Right lobe of liver (tissue), 6 donors: ENCODE measurements around the gene MTA1. TPM values are rescaled to one million over a fixed set of nuclear protein-coding genes. Genes with fewer than 3 reads are reported as not detected.

Experiments used
- ATAC-seq, 4 donors: fragments of 200-7000 bp; cut with Tn5 transposase; one replicate each; pipeline ENCODE4 v1.9.1; 2020; ENCODE audit warnings: mild to moderate bottlenecking in 4 of 4, moderate library complexity in 4 of 4
- DNase-seq, 3 donors: peaks; one replicate each; pipeline ENCODE4 v3.0.0-alpha.2; 2020
- H3K27ac ChIP-seq, 3 donors: fragments of 200-600 bp; one replicate each; pipeline ENCODE4 v1.8.0; 2022
- H3K27me3 ChIP-seq, 2 donors: fragments of 200-600 bp; one replicate each; pipeline ENCODE4 v1.8.0; 2022
- H3K36me3 ChIP-seq, 4 donors: fragments of 200-600 bp; sonication (generic) in 1 of 4; one replicate each; pipeline versions ENCODE4 v1.5.1 to v1.8.0; 2017 to 2022; ENCODE audit warnings: control low read depth in 1 of 4
- H3K4me1 ChIP-seq, 4 donors: fragments of 200-600 bp; sonication (generic) in 1 of 4; one replicate each; pipeline versions ENCODE4 v1.5.1 to v1.8.0; 2017 to 2022; ENCODE audit warnings: control low read depth in 1 of 4
- H3K4me3 ChIP-seq, 3 donors: fragments of 200-600 bp; one replicate each; pipeline ENCODE4 v1.8.0; 2022
- H3K9me3 ChIP-seq, 4 donors: fragments of 200-600 bp; sonication (generic) in 1 of 4; one replicate each; pipeline versions ENCODE4 v1.5.1 to v1.8.0; 2017 to 2022; ENCODE audit warnings: control low read depth in 1 of 4
- CTCF ChIP-seq, 4 donors: fragments of 200-600 bp in 3 of 4; fragments of 450-650 bp in 1 of 4; IDR thresholded peaks; one replicate each; pipeline versions ENCODE4 v1.5.1 to v1.8.0; 2016 to 2022; ENCODE audit warnings: antibody characterized with exemption in 4 of 4, mild to moderate bottlenecking in 2 of 4
- POLR2A ChIP-seq: fragments of 450-650 bp; IDR thresholded peaks from one replicate; pipeline ENCODE4 v1.6.1; 2017; ENCODE audit warnings: antibody characterized with exemption, mild to moderate bottlenecking
- WGBS: methylation state at CpG from one replicate; pipeline ENCODE4 v1.1.6; 2018; ENCODE audit warnings: low coverage, low lambda C conversion rate; ENCODE audit not compliant: insufficient coverage; ENCODE audit errors: missing lambda C conversion rate; 5-methylcytosine and 5-hydroxymethylcytosine counted together
- intact Hi-C, 2 donors: fragments of 100-400 bp; cut with DNase I; formaldehyde crosslinking; loops; one replicate each; pipeline versions ENCODE4 v1.11.2 to v1.14.1; 2022
- total RNA-seq, 6 experiments: library from RNA; depleted of rRNA in 2 of 6; stranded (reverse); fragments of >200 nt in 2 of 6; fragmentation: NEBNext Ultra II Directional in 3 of 6; extraction: Animal tissue kit (Norgen Biotek cat#: 25700) in 3 of 6; gene quantifications; one replicate each; pipeline versions ENCODE4 v1.1.0 to v1.2.4, GENCODE V29; 2016 to 2023
- donor health status: DM: no; HTN: yes; CAD: no.
- donor health status: DM: no; HTN: no; CAD: no.
- donor health status: DM: no; HTN: no; CAD: no.
- donor health status: DM: no; HTN: yes; CAD: no.
- donor health status: DM: no; HTN: yes; CAD: no.

MTA1 gene
- total RNA-seq, 6 experiments from 2014 or later, result 18.6 to 45.1 (median 29.2) TPM

- peaks cover 0 to 39% (median 5%) of the 10 kb centered on the region in 4 donors for H3K4me1 ChIP-seq
- WGBS, result 85% methylated on average over 16 of the region's 34 CpGs
- H3K27ac ChIP-seq, result no peak overlapping the region
- intact Hi-C loops, result no loop called here
- no peak for DNase-seq
- TF ChIP-seq CTCF (IDR thresholded peaks at IDR 0.05) (no peak), POLR2A (no peak)
- H3K9me3 ChIP-seq, result no peaks in the 10 kb centered on the region
- no peak overlapping the region for H3K4me3 ChIP-seq
- H3K27me3 ChIP-seq, result no peaks in the 10 kb centered on the region
- H3K36me3 ChIP-seq, result peaks cover 0 to 5% (median 0%) of the 10 kb centered on the region in 4 donors
- no peak for ATAC-seq
Observed at GRCh38 chr14:105470350-105471296, 51.0 kb downstream of the MTA1 start.

GRCh38 chr14:105471297-105471821, 51.7 kb downstream of the MTA1 start:
- DNase-seq (no peak), ATAC-seq (no peak)
- Histone ChIP-seq H3K27me3 (no peaks in the 10 kb centered on the region), H3K27ac (no peak overlapping the region), H3K36me3 (peaks cover 0 to 5% (median 0%) of the 10 kb centered on the region in 4 donors), H3K4me1 (peaks cover 0 to 46% (median 9%) of the 10 kb centered on the region in 4 donors), H3K9me3 (no peaks in the 10 kb centered on the region), H3K4me3 (no peak overlapping the region)
- intact Hi-C loops, result no loop called here
- TF ChIP-seq POLR2A (no peak), CTCF (IDR thresholded peaks at IDR 0.05) (no peak)
- WGBS, result no CpG with 5 or more reads among the region's 19 CpGs

- no peak for DNase-seq
- peaks cover 0 to 5% (median 0%) of the 10 kb centered on the region in 4 donors for H3K36me3 ChIP-seq
- H3K4me1 ChIP-seq, result peaks cover 0 to 52% (median 14%) of the 10 kb centered on the region in 4 donors
- no peak overlapping the region for H3K4me3 ChIP-seq
- TF ChIP-seq CTCF (IDR thresholded peaks at IDR 0.05) (no peak), POLR2A (no peak)
- peak overlapping the region in 2 of 3 donors; percentile 18 to 22 for H3K27ac ChIP-seq
- WGBS, result 70% methylated on average over 2 of the region's 8 CpGs
- no peaks in the 10 kb centered on the region for H3K27me3 ChIP-seq
- H3K9me3 ChIP-seq, result no peaks in the 10 kb centered on the region
- ATAC-seq, result no peak
- intact Hi-C loops, result no loop called here
Observed at GRCh38 chr14:105471823-105472485, 52.3 kb downstream of the MTA1 start.

GRCh38 chr14:105472486-105472991, 52.9 kb downstream of the MTA1 start:
- H3K36me3 ChIP-seq, result peaks cover 0 to 5% (median 0%) of the 10 kb centered on the region in 4 donors
- ATAC-seq, result no peak
- no peak for TF ChIP-seq POLR2A
- peak in 2 of 4 donors; percentile 11 to 15 for TF ChIP-seq CTCF (IDR thresholded peaks at IDR 0.05)
- H3K4me1 ChIP-seq, result peaks cover 0 to 55% (median 17%) of the 10 kb centered on the region in 4 donors
- no peaks in the 10 kb centered on the region for H3K27me3 ChIP-seq
- intact Hi-C loops, result no loop called here
- 30% methylated on average over 2 of the region's 12 CpGs for WGBS
- H3K4me3 ChIP-seq, result no peak overlapping the region
- H3K27ac ChIP-seq, result peak overlapping the region in 1 of 3 donors; percentile 18
- no peaks in the 10 kb centered on the region for H3K9me3 ChIP-seq
- peak in 1 of 3 donors; percentile 71 for DNase-seq
